ENCODE results near the gene MIA3. TPM values are rescaled to one million over a fixed set of nuclear protein-coding genes. Genes with fewer than 3 reads are reported as not detected.

Gene MIA3
- total and polyA plus RNA-seq, 2 of the 4 experiments (the other 2 are of a cell fraction): 35.0 to 45.4 TPM

GRCh38 chr1:222704260-222704659, 86.4 kb downstream of the MIA3 start:
- TF ChIP-seq, protein P1, sequence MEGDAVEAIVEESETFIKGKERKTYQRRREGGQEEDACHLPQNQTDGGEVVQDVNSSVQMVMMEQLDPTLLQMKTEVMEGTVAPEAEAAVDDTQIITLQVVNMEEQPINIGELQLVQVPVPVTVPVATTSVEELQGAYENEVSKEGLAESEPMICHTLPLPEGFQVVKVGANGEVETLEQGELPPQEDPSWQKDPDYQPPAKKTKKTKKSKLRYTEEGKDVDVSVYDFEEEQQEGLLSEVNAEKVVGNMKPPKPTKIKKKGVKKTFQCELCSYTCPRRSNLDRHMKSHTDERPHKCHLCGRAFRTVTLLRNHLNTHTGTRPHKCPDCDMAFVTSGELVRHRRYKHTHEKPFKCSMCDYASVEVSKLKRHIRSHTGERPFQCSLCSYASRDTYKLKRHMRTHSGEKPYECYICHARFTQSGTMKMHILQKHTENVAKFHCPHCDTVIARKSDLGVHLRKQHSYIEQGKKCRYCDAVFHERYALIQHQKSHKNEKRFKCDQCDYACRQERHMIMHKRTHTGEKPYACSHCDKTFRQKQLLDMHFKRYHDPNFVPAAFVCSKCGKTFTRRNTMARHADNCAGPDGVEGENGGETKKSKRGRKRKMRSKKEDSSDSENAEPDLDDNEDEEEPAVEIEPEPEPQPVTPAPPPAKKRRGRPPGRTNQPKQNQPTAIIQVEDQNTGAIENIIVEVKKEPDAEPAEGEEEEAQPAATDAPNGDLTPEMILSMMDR (conservative IDR thresholded peaks at IDR 0.05; ENCODE audit: low read depth, low read length): no peak
- no peak for TF ChIP-seq POLR2A (IDR thresholded peaks at IDR 0.05; ENCODE audit: low read depth, low read length)
- no peak for TF ChIP-seq SMC3 (IDR thresholded peaks at IDR 0.05; ENCODE audit: low read depth, low read length)
- no peak for TF ChIP-seq RCOR1 (IDR thresholded peaks at IDR 0.05; ENCODE audit: insufficient replicate concordance, low read length)
- TF ChIP-seq MXI1 (IDR thresholded peaks at IDR 0.05; ENCODE audit: borderline replicate concordance, low read depth, low read length): no peak
- TF ChIP-seq NFE2L2 (IDR thresholded peaks at IDR 0.05; ENCODE audit: low read depth, low read length): no peak
- TF ChIP-seq RAD21 (IDR thresholded peaks at IDR 0.05; ENCODE audit: low read length): no peak
- TF ChIP-seq BHLHE40 (IDR thresholded peaks at IDR 0.05; ENCODE audit: low read depth, low read length): no peak
- TF ChIP-seq CEBPB (IDR thresholded peaks at IDR 0.05; ENCODE audit: low read depth, low read length): no peak
- no peak for TF ChIP-seq CHD1 (IDR thresholded peaks at IDR 0.05; ENCODE audit: low read depth, low read length)
- no peak for TF ChIP-seq MAZ (IDR thresholded peaks at IDR 0.05; ENCODE audit: borderline replicate concordance, low read depth, low read length)
- TF ChIP-seq USF2 (IDR thresholded peaks at IDR 0.05; ENCODE audit: low read depth, low read length): no peak
- TF ChIP-seq RFX5 (IDR thresholded peaks at IDR 0.05; ENCODE audit: low read depth, low read length): no peak
- TF ChIP-seq, protein P2, sequence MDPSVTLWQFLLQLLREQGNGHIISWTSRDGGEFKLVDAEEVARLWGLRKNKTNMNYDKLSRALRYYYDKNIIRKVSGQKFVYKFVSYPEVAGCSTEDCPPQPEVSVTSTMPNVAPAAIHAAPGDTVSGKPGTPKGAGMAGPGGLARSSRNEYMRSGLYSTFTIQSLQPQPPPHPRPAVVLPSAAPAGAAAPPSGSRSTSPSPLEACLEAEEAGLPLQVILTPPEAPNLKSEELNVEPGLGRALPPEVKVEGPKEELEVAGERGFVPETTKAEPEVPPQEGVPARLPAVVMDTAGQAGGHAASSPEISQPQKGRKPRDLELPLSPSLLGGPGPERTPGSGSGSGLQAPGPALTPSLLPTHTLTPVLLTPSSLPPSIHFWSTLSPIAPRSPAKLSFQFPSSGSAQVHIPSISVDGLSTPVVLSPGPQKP (IDR thresholded peaks at IDR 0.05; ENCODE audit: borderline replicate concordance, low read depth, low read length): no peak
- no peak for TF ChIP-seq MAFK (IDR thresholded peaks at IDR 0.05; ENCODE audit: low read depth, low read length)
- no peak for TF ChIP-seq FOS (IDR thresholded peaks at IDR 0.05; ENCODE audit: low read depth, low read length)
- Histone ChIP-seq H3K9me1 (ENCODE audit: insufficient read depth, low read length) (no peaks in the 10 kb centered on the region), H3K36me3 (ENCODE audit: control insufficient read depth, insufficient read depth, low read length) (peaks cover 11% of the 10 kb centered on the region; the same call in 1 of the 2 replicates), H3K27ac (ENCODE audit: insufficient read depth, low read length) (no peak overlapping the region), H4K8ac (ENCODE audit: low read depth in 2 of 2, low read length in 2 of 2) (no peak overlapping the region), H3K18ac (ENCODE audit: low read depth, low read length) (no peak overlapping the region), H3K4ac (ENCODE audit: low read depth, low read length) (no peak overlapping the region), H3K9me3 (ENCODE audit: control insufficient read depth, insufficient read depth, low read length) (no peaks in the 10 kb centered on the region), H3K79me1 (ENCODE audit: low read depth in 1 of 2, low read length in 2 of 2) (peaks cover 15 to 30% of the 10 kb centered on the region in 2 experiments; a peak in 3 of 4 replicates), H3K27me3 (ENCODE audit: control insufficient read depth, insufficient read depth, low read length) (no peaks in the 10 kb centered on the region), H2AK5ac (ENCODE audit: low read depth, low read length) (no peak overlapping the region), H2AFZ (replicated peaks; ENCODE audit: low read length, poor library complexity) (no peak overlapping the region), H3K4me2 (ENCODE audit: low read depth, low read length) (no peak overlapping the region), H3K9ac (ENCODE audit: low read depth, low read length) (no peak overlapping the region), H4K91ac (ENCODE audit: insufficient read depth, low read depth, low read length) (no peak overlapping the region), H3K4me3 (ENCODE audit: insufficient read depth, low read depth, low read length) (no peak overlapping the region), H2BK15ac (ENCODE audit: low read depth, low read length) (no peak overlapping the region), H3K56ac (ENCODE audit: extremely low read depth, insufficient read depth, low read length) (no peak overlapping the region), H2BK120ac (ENCODE audit: low read depth, low read length) (no peak overlapping the region), H4K5ac (ENCODE audit: low read depth, low read length) (no peak overlapping the region), H3K23ac (ENCODE audit: low read depth, low read length) (no peak overlapping the region), H4K20me1 (ENCODE audit: insufficient read depth, low read length) (no peaks in the 10 kb centered on the region; the same call in 1 of the 2 replicates), H3K4me1 (ENCODE audit: control insufficient read depth, insufficient read depth, low read length) (no peaks in the 10 kb centered on the region), H2BK5ac (ENCODE audit: low read depth, low read length, poor library complexity, severe bottlenecking) (no peak overlapping the region), H3K14ac (replicated peaks; ENCODE audit: low read depth, low read length) (no peak overlapping the region), H2BK20ac (ENCODE audit: low read depth, low read length) (no peak overlapping the region), H2AK9ac (replicated peaks; ENCODE audit: low read depth, low read length, poor library complexity) (no peak overlapping the region)
- no peak for DNase-seq
- no TSS peak for BruUV-seq (replicated peaks)
- dilution Hi-C loops (cut with HindIII; ENCODE audit: low sequenced_read_pairs, unreplicated experiment): no loop called here
- ChIA-PET POLR2A (ENCODE audit: unreplicated experiment) (no interaction called here), CTCF (interaction anchor here (1.0 kb wide), 1 partner anchor 10 kb away, joined by 3 read pairs; no protein-coding TSS in a partner anchor)
- in situ Hi-C loops (cut with MboI; ENCODE audit: low sequenced_read_pairs): no loop called here
- no CpG with 5 or more reads among the region's 1 CpG for WGBS, 2 experiments (ENCODE audit: extremely low coverage in 2 of 2, insufficient read length in 1 of 2)
- intact Hi-C loops (cut with micrococcal nuclease): no loop called here
- ATAC-seq (ENCODE audit: low read depth): no peak
